ENCODE results near the gene SPAG6. TPM values are rescaled to one million over a fixed set of nuclear protein-coding genes. Genes with fewer than 3 reads are reported as not detected.

The SPAG6 gene
- total and polyA plus RNA-seq, 2 of the 8 experiments (the other 6 are each of a cell fraction or from before 2014, with no cell fraction given), result 0.14 TPM; not detected in 1

DNA sequence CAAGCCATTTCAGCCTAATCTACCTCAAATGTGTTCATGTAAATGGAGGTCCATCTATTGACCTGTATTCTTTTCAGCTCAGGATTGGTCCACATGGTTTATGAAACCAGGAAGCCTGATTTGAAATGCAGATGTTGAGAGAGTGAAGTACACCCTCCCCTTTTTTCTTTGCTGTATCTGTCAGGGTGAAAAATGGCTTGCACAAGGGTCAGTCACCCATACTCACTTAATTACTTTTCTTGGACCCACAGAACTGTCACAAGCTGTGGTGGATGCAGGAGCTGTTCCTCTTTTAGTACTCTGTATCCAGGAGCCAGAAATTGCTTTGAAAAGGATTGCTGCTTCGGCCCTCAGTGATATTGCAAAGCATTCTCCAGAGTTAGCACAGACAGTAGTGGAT, 41.2 kb downstream of the SPAG6 start (continued):
- TF ChIP-seq CHD2 (IDR thresholded peaks at IDR 0.05; ENCODE audit: low read length) (no peak), KDM5A (IDR thresholded peaks at IDR 0.05; ENCODE audit: low read length) (no peak), SP4 (IDR thresholded peaks at IDR 0.05; ENCODE audit: low read length) (no peak), CHD1 (IDR thresholded peaks at IDR 0.05; ENCODE audit: low read depth, low read length) (no peak), SIRT6 (IDR thresholded peaks at IDR 0.05; ENCODE audit: low read length) (no peak), TAF7 (optimal IDR thresholded peaks at IDR 0.05; ENCODE audit: borderline replicate concordance, low read depth, low read length) (no peak), EP300 (IDR thresholded peaks at IDR 0.05; ENCODE audit: borderline replicate concordance in 1 of 2, low read depth in 2 of 2, low read length in 2 of 2) (no peak), CBX8 (IDR thresholded peaks at IDR 0.05; ENCODE audit: borderline replicate concordance, low read depth, low read length) (no peak)

Data from H1 (cell line).